Ovary (tissue), 9 donors: Measurements from ENCODE around the gene GUCY1A2. TPM values are rescaled to one million over a fixed set of nuclear protein-coding genes. Genes with fewer than 3 reads are reported as not detected.

Experiments used
- DNase-seq, 5 donors: peaks; one replicate each; pipeline ENCODE4 v3.0.0-alpha.2; 2019 to 2020
- H3K27ac ChIP-seq, 2 donors: fragments of 200-600 bp; one replicate each; pipeline versions ENCODE4 v1.5.1 to v1.8.0; 2019 to 2022
- H3K27me3 ChIP-seq: fragments of 200-600 bp; one replicate; pipeline ENCODE4 v1.8.0; 2022
- H3K36me3 ChIP-seq: fragments of 200-600 bp; sonication (generic); one replicate; pipeline ENCODE4 v1.5.1; 2019
- H3K4me1 ChIP-seq: one replicate; pipeline ENCODE4 v1.8.1; 2013; ENCODE audit warnings: mild to moderate bottlenecking, moderate library complexity; ENCODE audit not compliant: insufficient read depth
- H3K4me3 ChIP-seq: fragments of 200-600 bp; sonication (generic); one replicate; pipeline ENCODE4 v1.5.1; 2017
- H3K9me3 ChIP-seq, 2 donors: fragments of 200-600 bp in 1 of 2; sonication (generic) in 1 of 2; one replicate each; pipeline versions ENCODE4 v1.5.1 to v1.8.1; 2013 to 2019; ENCODE audit warnings: mild to moderate bottlenecking in 1 of 2, moderate library complexity in 1 of 2
- CTCF ChIP-seq, 3 donors: fragments of 450-650 bp in 2 of 3; fragments of 200-600 bp in 1 of 3; IDR thresholded peaks; one replicate each; pipeline versions ENCODE4 v1.5.1 to v1.8.0; 2016 to 2022; ENCODE audit warnings: antibody characterized with exemption in 3 of 3, mild to moderate bottlenecking in 1 of 3
- EP300 ChIP-seq: sonication (generic); formaldehyde crosslinking; IDR thresholded peaks from one replicate; pipeline ENCODE4 v1.6.1; 2017; ENCODE audit warnings: antibody characterized with exemption
- POLR2A ChIP-seq: fragments of 450-650 bp; IDR thresholded peaks from one replicate; pipeline ENCODE4 v1.6.1; 2017; ENCODE audit warnings: antibody characterized with exemption, mild to moderate bottlenecking, moderate library complexity
- WGBS, 3 donors: extraction: QIAGEN DNeasy Blood & Tissue Kit in 1 of 3; methylation state at CpG; one replicate each; pipeline versions ENCODE4 v1.1.5 to v1.1.7; 2013 to 2017; 5-methylcytosine and 5-hydroxymethylcytosine counted together
- intact Hi-C, 4 donors: fragments of 100-400 bp; cut with DNase I; formaldehyde crosslinking; loops; one replicate each; pipeline versions ENCODE4 v1.11.0 to v1.15.1; 2022 to 2023
- polyA plus RNA-seq, 2 donors: library from polyadenylated mRNA; stranded (reverse); fragments of 200-250 nt in 1 of 2; fragments of 350-450 nt in 1 of 2; fragmentation: Illumina TruSeq in 1 of 2; extraction: RNeasy Lipid Tissue Mini Kit (QIAGEN cat#74804) in 1 of 2; gene quantifications; one replicate each; pipeline ENCODE4 v1.2.3, GENCODE V29; 2013 to 2014
- total RNA-seq, 7 donors: library from RNA; depleted of rRNA in 2 of 7; stranded (reverse); fragments of >200 nt in 2 of 7; fragmentation: NEBNext Ultra II Directional in 3 of 7; extraction: Animal tissue kit (Norgen Biotek cat#: 25700) in 3 of 7; gene quantifications; one replicate each; pipeline versions ENCODE4 v1.1.0 to v1.2.4, GENCODE V29; 2016 to 2023
- donor health status: DM: no; HTN: no; CAD: no; lungs with moderate emphysema.
- donor health status: DM: no; HTN: no; CAD: no.
- donor health status: Bipolar disorder and iron deficiency.
- donor health status: DM: yes; HTN: yes; CAD: no.
- donor health status: DM: no; HTN: no; CAD: no.
- donor health status: DM: yes; HTN: yes; CAD: no.

The GUCY1A2 gene
- total and polyA plus RNA-seq, 9 donors, result 1.5 to 20.3 (median 6.1) TPM

DNA sequence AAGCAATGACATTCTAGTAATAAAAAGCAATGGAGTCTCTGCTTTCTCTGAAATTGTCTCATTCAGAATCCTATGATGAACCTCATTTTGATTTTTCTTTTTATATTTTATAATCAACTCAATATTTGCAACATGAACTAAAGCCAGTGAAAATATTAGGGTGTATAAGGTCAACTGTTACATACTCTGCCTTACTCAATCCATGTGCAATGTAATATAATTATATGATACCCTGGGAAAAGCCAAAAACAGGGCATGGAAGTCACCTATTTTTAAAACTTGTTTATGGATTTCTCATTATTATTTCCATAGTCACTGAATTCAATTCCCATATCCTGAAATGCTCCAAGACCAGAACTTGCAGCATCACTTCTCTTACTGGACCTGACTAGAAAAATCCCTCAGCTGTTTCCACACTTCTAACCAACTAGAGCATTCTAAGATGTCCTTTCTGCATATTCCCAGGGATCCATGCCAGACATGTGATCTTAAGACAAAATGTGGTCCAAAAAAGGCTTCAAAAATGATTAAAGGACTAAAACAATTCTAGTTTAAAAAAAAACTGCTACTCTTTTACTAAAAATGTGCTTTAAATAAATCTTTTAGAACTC is 97.3 kb downstream of the GUCY1A2 start:
- Histone ChIP-seq H3K27me3 (no peaks in the 10 kb centered on the region), H3K27ac (no peak overlapping the region), H3K4me1 (no peaks in the 10 kb centered on the region), H3K36me3 (no peaks in the 10 kb centered on the region), H3K9me3 (no peaks in the 10 kb centered on the region), H3K4me3 (no peak overlapping the region)
- no peak for TF ChIP-seq CTCF (IDR thresholded peaks at IDR 0.05)
- TF ChIP-seq EP300, result no peak
- TF ChIP-seq POLR2A, result no peak
- no peak for DNase-seq
- intact Hi-C loops, result no loop called here

GRCh38 chr11:106917973-106918372 is 100.3 kb downstream of the GUCY1A2 start:
- Histone ChIP-seq H3K4me3 (no peak overlapping the region), H3K4me1 (no peaks in the 10 kb centered on the region), H3K36me3 (no peaks in the 10 kb centered on the region), H3K9me3 (no peaks in the 10 kb centered on the region), H3K27ac (no peak overlapping the region), H3K27me3 (no peaks in the 10 kb centered on the region)
- no peak for DNase-seq
- intact Hi-C loops, result no loop called here
- 78 to 88% (median 81%) methylated on average over 2 of the region's 2 CpGs for WGBS, 3 donors
- TF ChIP-seq CTCF (IDR thresholded peaks at IDR 0.05), result no peak
- no peak for TF ChIP-seq EP300
- no peak for TF ChIP-seq POLR2A

GRCh38 chr11:106914409-106914808 is 103.9 kb downstream of the GUCY1A2 start:
- Histone ChIP-seq H3K4me1 (no peaks in the 10 kb centered on the region), H3K27me3 (no peaks in the 10 kb centered on the region), H3K27ac (no peak overlapping the region), H3K9me3 (no peaks in the 10 kb centered on the region), H3K4me3 (no peak overlapping the region), H3K36me3 (no peaks in the 10 kb centered on the region)
- 66 to 77% (median 73%) methylated on average over 1 of the region's 1 CpG for WGBS, 3 donors
- intact Hi-C loops, result no loop called here
- no peak for DNase-seq
- TF ChIP-seq CTCF (IDR thresholded peaks at IDR 0.05) (no peak), EP300 (no peak)

DNA sequence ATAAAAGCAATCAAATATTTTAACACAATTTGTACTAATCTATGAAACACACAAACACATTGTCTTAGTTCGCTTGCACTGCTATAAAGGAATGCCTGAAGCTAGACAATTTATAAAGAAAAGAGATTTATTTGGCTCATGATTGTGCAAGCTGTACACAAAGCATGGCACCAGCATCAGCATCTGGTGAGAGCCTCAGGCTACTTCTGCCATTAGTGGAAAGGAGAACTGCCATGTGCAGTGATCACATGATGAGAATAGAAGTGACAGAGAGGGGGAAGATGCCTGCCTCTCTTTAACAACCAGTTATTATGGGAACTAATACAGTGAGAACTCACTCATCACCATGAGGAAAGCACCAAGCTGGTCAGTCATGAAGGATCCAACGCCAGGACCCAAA is 105.1 kb downstream of the GUCY1A2 start:
- Histone ChIP-seq H3K9me3 (no peaks in the 10 kb centered on the region), H3K4me1 (no peaks in the 10 kb centered on the region), H3K27ac (no peak overlapping the region), H3K27me3 (no peaks in the 10 kb centered on the region), H3K4me3 (no peak overlapping the region), H3K36me3 (no peaks in the 10 kb centered on the region)
- TF ChIP-seq EP300 (no peak), POLR2A (no peak), CTCF (IDR thresholded peaks at IDR 0.05) (no peak)
- 86 to 93% (median 88%) methylated on average over 2 of the region's 2 CpGs for WGBS, 3 donors
- no peak for DNase-seq
- intact Hi-C loops, result no loop called here
